ENCODE results near the gene LAMA2. TPM values are rescaled to one million over a fixed set of nuclear protein-coding genes. Genes with fewer than 3 reads are reported as not detected.

LAMA2 gene
- total and polyA plus RNA-seq, 2 experiments from 2014 or later, result 0.91 to 6.4 TPM

GRCh38 chr6:129346964-129347363, 464.0 kb downstream of the LAMA2 start:
- ATAC-seq (no peak), DNase-seq (ENCODE audit: low spot score) (no peak)
- no peaks in the 10 kb centered on the region for H3K36me3 ChIP-seq (ENCODE audit: insufficient read depth)
- H3K4me2 ChIP-seq, result no peak overlapping the region
- no peak overlapping the region for H3K27ac Mint-ChIP-seq
- TF ChIP-seq REST (IDR thresholded peaks at IDR 0.05; ENCODE audit: unreplicated experiment) (no peak), CREB1 (CRISPR knock-in tag; IDR thresholded peaks at IDR 0.05; ENCODE audit: low read depth) (no peak), EZH2phosphoT487 (IDR thresholded peaks at IDR 0.05; ENCODE audit: unreplicated experiment) (no peak), EZH2 (IDR thresholded peaks at IDR 0.05; ENCODE audit: low read depth, unreplicated experiment) (no peak), CTCF (conservative IDR thresholded peaks at IDR 0.05; ENCODE audit: low read depth in 2 of 2) (no peak), ZNF114 (CRISPR knock-in tag; IDR thresholded peaks at IDR 0.05) (no peak), STAT1 (IDR thresholded peaks at IDR 0.05; ENCODE audit: unreplicated experiment) (no peak)
- no peaks in the 10 kb centered on the region for H3K9me3 Mint-ChIP-seq
- H3F3A ChIP-seq (replicated peaks; ENCODE audit: low read depth), result no peaks in the 10 kb centered on the region
- no peaks in the 10 kb centered on the region for H3K4me1 Mint-ChIP-seq
- H4K20me1 ChIP-seq (replicated peaks; ENCODE audit: insufficient read depth), result no peaks in the 10 kb centered on the region
- no peaks in the 10 kb centered on the region for H3K36me3 Mint-ChIP-seq (ENCODE audit: low read depth)
- H3K27me3 Mint-ChIP-seq (ENCODE audit: insufficient read depth, low read depth, poor library complexity), result no peaks in the 10 kb centered on the region
- H3K9me2 ChIP-seq (ENCODE audit: insufficient read depth), result no peaks in the 10 kb centered on the region; the same call in 1 of the 2 replicates
- no peak overlapping the region for H3K4me3 Mint-ChIP-seq
- no peaks in the 10 kb centered on the region for H3K27me3 ChIP-seq (ENCODE audit: insufficient read depth)
- H2AFZ ChIP-seq, result no peak overlapping the region
- no peaks in the 10 kb centered on the region for H3K4me1 ChIP-seq (ENCODE audit: insufficient read depth)
- H3K27ac ChIP-seq (ENCODE audit: low read depth), result no peak overlapping the region
- H3K4me3 ChIP-seq, result no peak overlapping the region
- H3K79me2 ChIP-seq (replicated peaks; ENCODE audit: insufficient read depth), result no peaks in the 10 kb centered on the region

- Mint-ChIP-seq H3K27ac (no peak overlapping the region), H3K36me3 (ENCODE audit: low read depth) (no peaks in the 10 kb centered on the region)
- H2AFZ ChIP-seq, result no peak overlapping the region
These were observed 467.3 kb downstream of the LAMA2 start for GRCh38 chr6:129350278-129350677.

More at GRCh38 chr6:129350278-129350677, 467.3 kb downstream of the LAMA2 start:
- TF ChIP-seq ZNF331 (CRISPR knock-in tag; IDR thresholded peaks at IDR 0.05; ENCODE audit: low read depth) (no peak), CREB1 (CRISPR knock-in tag; IDR thresholded peaks at IDR 0.05; ENCODE audit: low read depth) (no peak)
- Mint-ChIP-seq H3K27me3 (ENCODE audit: insufficient read depth, low read depth, poor library complexity) (no peaks in the 10 kb centered on the region), H3K4me1 (peaks cover 2% of the 10 kb centered on the region; the same call in 2 of the 3 replicates), H3K4me3 (no peak overlapping the region), H3K9me3 (no peaks in the 10 kb centered on the region)
- Histone ChIP-seq H3K79me2 (replicated peaks; ENCODE audit: insufficient read depth) (no peaks in the 10 kb centered on the region), H3K4me3 (no peak overlapping the region), H4K20me1 (replicated peaks; ENCODE audit: insufficient read depth) (no peaks in the 10 kb centered on the region), H3F3A (replicated peaks; ENCODE audit: low read depth) (no peaks in the 10 kb centered on the region), H3K4me1 (ENCODE audit: insufficient read depth) (peaks cover 1% of the 10 kb centered on the region; the same call in 1 of the 2 replicates), H3K27ac (ENCODE audit: low read depth) (no peak overlapping the region), H3K36me3 (ENCODE audit: insufficient read depth) (no peaks in the 10 kb centered on the region), H3K27me3 (ENCODE audit: insufficient read depth) (no peaks in the 10 kb centered on the region), H3K4me2 (no peak overlapping the region), H3K9me2 (ENCODE audit: insufficient read depth) (no peaks in the 10 kb centered on the region)
- ATAC-seq (no peak), DNase-seq (ENCODE audit: low spot score) (no peak)
